GM12865 (cell line): ENCODE results near the gene CHRDL2.

ENCODE experiments used
- DNase-seq: peaks from one replicate; pipeline ENCODE4 v3.0.0; 2010; ENCODE audit warnings: low read depth
- H3K4me3 ChIP-seq: 2 replicates; pipeline ENCODE4 v1.5.1; 2011; ENCODE audit warnings: mild to moderate bottlenecking, low read depth, low read length, control low read depth
- CTCF ChIP-seq: IDR thresholded peaks from 2 replicates; pipeline ENCODE4 v1.5.1; 2011; ENCODE audit warnings: low read length, control low read depth, low read depth, inconsistent platforms; ENCODE audit not compliant: insufficient read depth; ENCODE audit errors: missing control alignments

Gene CHRDL2

GRCh38 chr11:74672956-74673692 is 58.1 kb downstream of the CHRDL2 start:
- DNase-seq, result no peak
- H3K4me3 ChIP-seq, result no peak overlapping the region
- TF ChIP-seq CTCF, result no peak

GRCh38 chr11:74672332-74672955 is 58.8 kb downstream of the CHRDL2 start:
- no peak for TF ChIP-seq CTCF
- no peak for DNase-seq
- no peak overlapping the region for H3K4me3 ChIP-seq

GRCh38 chr11:74671520-74672196 is 59.6 kb downstream of the CHRDL2 start:
- TF ChIP-seq CTCF, result no peak
- no peak for DNase-seq
- H3K4me3 ChIP-seq, result no peak overlapping the region

- DNase-seq, result no peak
- H3K4me3 ChIP-seq, result no peak overlapping the region
- TF ChIP-seq CTCF, result no peak
These were observed 61.1 kb downstream of the CHRDL2 start for GRCh38 chr11:74670171-74670570.

- TF ChIP-seq CTCF, result no peak
- no peak overlapping the region for H3K4me3 ChIP-seq
- DNase-seq, result no peak
These were observed 61.7 kb downstream of the CHRDL2 start for GRCh38 chr11:74669211-74670160.

GRCh38 chr11:74663315-74663714 is 67.9 kb downstream of the CHRDL2 start:
- no peak for DNase-seq
- H3K4me3 ChIP-seq, result no peak overlapping the region
- no peak for TF ChIP-seq CTCF
